ENCODE data around the gene CDC6. TPM values are rescaled to one million over a fixed set of nuclear protein-coding genes. Genes with fewer than 3 reads are reported as not detected.

CDC6 gene
- total and polyA plus RNA-seq, 2 donors (not counting 1 experiment from before 2014, with no cell fraction given) = 0.69 to 2.2 TPM

DNA sequence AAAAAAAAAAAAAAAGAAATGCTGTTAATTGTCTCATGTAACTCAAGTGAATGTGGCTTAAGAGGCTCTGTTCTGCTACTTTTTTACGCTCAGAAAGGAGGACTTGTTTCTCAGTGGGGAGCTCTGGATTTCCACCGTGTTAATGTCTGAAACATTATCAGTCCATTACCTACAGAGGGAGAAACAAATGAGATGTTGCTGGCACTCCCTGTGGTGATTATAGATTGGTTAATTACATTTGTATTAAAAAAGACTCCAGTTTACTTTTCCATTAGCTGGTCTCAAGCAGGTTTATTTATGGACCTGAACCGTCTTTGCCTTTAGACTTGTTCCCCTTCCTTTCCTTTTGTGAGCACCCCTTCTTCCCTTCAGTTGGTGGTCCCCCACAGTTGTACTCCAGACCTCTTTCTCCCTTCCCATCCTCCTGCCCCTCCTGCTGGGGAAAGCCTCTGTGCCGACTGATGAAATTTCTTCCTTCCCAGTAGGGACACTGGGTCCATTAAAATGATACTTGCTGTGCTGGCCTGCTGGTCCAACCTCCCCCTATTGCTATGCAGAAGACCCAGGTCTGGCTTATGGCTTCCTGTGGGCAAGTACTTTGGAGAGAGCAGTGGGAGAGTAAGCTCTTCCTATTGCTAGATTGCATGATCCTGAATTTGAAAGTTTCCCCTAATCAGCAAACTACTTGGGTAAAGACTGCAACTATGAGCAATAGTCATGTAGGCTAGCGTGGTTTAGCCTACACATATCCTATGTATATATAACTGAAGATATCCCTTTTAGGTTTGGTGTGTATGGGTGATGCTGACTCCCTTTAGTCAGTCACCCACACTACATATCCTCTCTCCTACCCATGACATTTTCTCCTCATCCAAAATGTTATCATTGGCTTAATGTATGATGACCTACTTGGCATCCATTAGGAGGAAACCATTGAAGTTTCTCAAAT, 8.1 kb downstream of the CDC6 start:
- H2AFZ ChIP-seq (ENCODE audit: insufficient read depth, low read depth, low read length, poor library complexity, severe bottlenecking) = no peak overlapping the region
- no peaks in the 10 kb centered on the region for H3K9me3 ChIP-seq (ENCODE audit: control extremely low read depth in 1 of 3, control insufficient read depth in 2 of 3, insufficient read depth in 1 of 3, low read length in 2 of 3)
- Mint-ChIP-seq H3K4me3 (no peak overlapping the region), H3K27me3 (no peaks in the 10 kb centered on the region), H3K9me3 (ENCODE audit: insufficient read depth) (no peaks in the 10 kb centered on the region), H3K27ac (no peak overlapping the region), H3K4me1 (no peaks in the 10 kb centered on the region)
- TF ChIP-seq, protein P1, sequence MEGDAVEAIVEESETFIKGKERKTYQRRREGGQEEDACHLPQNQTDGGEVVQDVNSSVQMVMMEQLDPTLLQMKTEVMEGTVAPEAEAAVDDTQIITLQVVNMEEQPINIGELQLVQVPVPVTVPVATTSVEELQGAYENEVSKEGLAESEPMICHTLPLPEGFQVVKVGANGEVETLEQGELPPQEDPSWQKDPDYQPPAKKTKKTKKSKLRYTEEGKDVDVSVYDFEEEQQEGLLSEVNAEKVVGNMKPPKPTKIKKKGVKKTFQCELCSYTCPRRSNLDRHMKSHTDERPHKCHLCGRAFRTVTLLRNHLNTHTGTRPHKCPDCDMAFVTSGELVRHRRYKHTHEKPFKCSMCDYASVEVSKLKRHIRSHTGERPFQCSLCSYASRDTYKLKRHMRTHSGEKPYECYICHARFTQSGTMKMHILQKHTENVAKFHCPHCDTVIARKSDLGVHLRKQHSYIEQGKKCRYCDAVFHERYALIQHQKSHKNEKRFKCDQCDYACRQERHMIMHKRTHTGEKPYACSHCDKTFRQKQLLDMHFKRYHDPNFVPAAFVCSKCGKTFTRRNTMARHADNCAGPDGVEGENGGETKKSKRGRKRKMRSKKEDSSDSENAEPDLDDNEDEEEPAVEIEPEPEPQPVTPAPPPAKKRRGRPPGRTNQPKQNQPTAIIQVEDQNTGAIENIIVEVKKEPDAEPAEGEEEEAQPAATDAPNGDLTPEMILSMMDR (IDR thresholded peaks at IDR 0.05) = no peak
- no peak for TF ChIP-seq EZH2 (IDR thresholded peaks at IDR 0.05; ENCODE audit: borderline replicate concordance, insufficient read depth, low read depth, low read length, poor library complexity, severe bottlenecking)
- ChIA-PET POLR2A (no interaction called here), CTCF (interaction anchor here (0.6 to 30.5 kb wide), 4 partner anchors 9 to 146 kb away, joined by 3 to 871 read pairs (median 3); partner anchors contain the start of gene GJD3)
- no peaks in the 10 kb centered on the region for H3K27me3 ChIP-seq (replicated peaks in 1 of 4; ENCODE audit: control extremely low read depth in 1 of 4, control insufficient read depth in 3 of 4, insufficient read depth in 4 of 4, low read length in 3 of 4)
- H3K79me2 ChIP-seq (ENCODE audit: control insufficient read depth, insufficient read depth, low read length) = no peaks in the 10 kb centered on the region
- H3K27ac ChIP-seq (ENCODE audit: low read length in 2 of 2) = no peak overlapping the region
- no peaks in the 10 kb centered on the region for H3K36me3 ChIP-seq (replicated peaks in 1 of 2; ENCODE audit: control extremely low read depth in 1 of 2, control insufficient read depth in 1 of 2, extremely low read depth in 1 of 2, insufficient read depth in 2 of 2, low read length in 1 of 2)
- H3K4me3 ChIP-seq (ENCODE audit: control extremely low read depth in 1 of 5, extremely low read depth in 1 of 5, insufficient read depth in 1 of 5, low read depth in 2 of 5, low read length in 4 of 5) = no peak overlapping the region
- DNase-seq = no peak
- WGBS (ENCODE audit: insufficient coverage) = 100% methylated on average over 1 of the region's 5 CpGs
- H4K20me1 ChIP-seq (ENCODE audit: control insufficient read depth, insufficient read depth, low read length, poor library complexity, severe bottlenecking) = no peaks in the 10 kb centered on the region
- no peaks in the 10 kb centered on the region for H3K4me1 ChIP-seq (ENCODE audit: control insufficient read depth in 2 of 2, insufficient read depth in 2 of 2, low read length in 2 of 2)
- H3K4me2 ChIP-seq (replicated peaks; ENCODE audit: low read depth, low read length, poor library complexity, severe bottlenecking) = no peak overlapping the region
- intact Hi-C loops (cut with micrococcal nuclease) = no loop called here
- no peak overlapping the region for H3K9ac ChIP-seq (ENCODE audit: low read length)
- no peak for ATAC-seq (ENCODE audit: low read depth)

DNA sequence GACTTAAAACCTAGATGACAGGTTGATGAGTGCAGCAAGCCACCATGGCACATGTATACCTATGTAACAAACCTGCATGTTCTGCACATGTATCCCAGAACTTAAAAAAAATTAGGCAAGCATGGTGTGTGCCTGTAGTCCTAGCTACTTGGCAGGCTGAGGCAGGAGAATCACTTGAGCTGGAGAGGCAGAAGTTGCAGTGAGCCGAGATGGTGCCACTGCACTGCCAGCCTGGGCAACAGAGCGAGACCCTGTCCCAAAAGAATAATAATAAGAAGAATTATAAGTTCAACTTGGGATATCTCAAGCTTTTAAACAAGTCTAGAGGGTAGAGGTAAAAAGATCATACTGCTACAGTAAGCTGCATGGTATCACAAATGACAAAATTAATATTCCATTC, 9.8 kb downstream of the CDC6 start:
- no peak for DNase-seq
- Histone ChIP-seq H4K20me1 (ENCODE audit: control insufficient read depth, insufficient read depth, low read length, poor library complexity, severe bottlenecking) (no peaks in the 10 kb centered on the region), H3K36me3 (replicated peaks in 1 of 2; ENCODE audit: control extremely low read depth in 1 of 2, control insufficient read depth in 1 of 2, extremely low read depth in 1 of 2, insufficient read depth in 2 of 2, low read length in 1 of 2) (no peaks in the 10 kb centered on the region), H3K27ac (ENCODE audit: low read length in 2 of 2) (no peak overlapping the region), H3K79me2 (ENCODE audit: control insufficient read depth, insufficient read depth, low read length) (no peaks in the 10 kb centered on the region), H3K4me1 (ENCODE audit: control insufficient read depth in 2 of 2, insufficient read depth in 2 of 2, low read length in 2 of 2) (no peaks in the 10 kb centered on the region), H3K4me2 (replicated peaks; ENCODE audit: low read depth, low read length, poor library complexity, severe bottlenecking) (no peak overlapping the region), H3K4me3 (ENCODE audit: control extremely low read depth in 1 of 5, extremely low read depth in 1 of 5, insufficient read depth in 1 of 5, low read depth in 2 of 5, low read length in 4 of 5) (no peak overlapping the region), H3K27me3 (replicated peaks in 1 of 4; ENCODE audit: control extremely low read depth in 1 of 4, control insufficient read depth in 3 of 4, insufficient read depth in 4 of 4, low read length in 3 of 4) (no peaks in the 10 kb centered on the region), H2AFZ (ENCODE audit: insufficient read depth, low read depth, low read length, poor library complexity, severe bottlenecking) (no peak overlapping the region), H3K9me3 (ENCODE audit: control extremely low read depth in 1 of 3, control insufficient read depth in 2 of 3, insufficient read depth in 1 of 3, low read length in 2 of 3) (no peaks in the 10 kb centered on the region), H3K9ac (ENCODE audit: low read length) (no peak overlapping the region)
- Mint-ChIP-seq H3K27ac (no peak overlapping the region), H3K9me3 (ENCODE audit: insufficient read depth) (no peaks in the 10 kb centered on the region), H3K27me3 (no peaks in the 10 kb centered on the region), H3K4me1 (no peaks in the 10 kb centered on the region), H3K4me3 (no peak overlapping the region)
- CTCF ChIA-PET = interaction anchor here (1.0 to 30.5 kb wide), 4 partner anchors 8 to 497 kb away, joined by 3 to 871 read pairs (median 4); partner anchors contain the start of gene GJD3
- intact Hi-C loops (cut with micrococcal nuclease) = no loop called here
- TF ChIP-seq, protein P1 (IDR thresholded peaks at IDR 0.05) = no peak
- no peak for TF ChIP-seq EZH2 (IDR thresholded peaks at IDR 0.05; ENCODE audit: borderline replicate concordance, insufficient read depth, low read depth, low read length, poor library complexity, severe bottlenecking)
- no peak for ATAC-seq (ENCODE audit: low read depth)
- WGBS (ENCODE audit: insufficient coverage) = no CpG with 5 or more reads among the region's 2 CpGs
- POLR2A ChIA-PET = no interaction called here

Data from B cell (primary cell).